SK-N-MC (cell line): ENCODE measurements around the gene PDLIM4.

ENCODE experiments used
- EZH2 ChIP-seq: fragments of 200-600 bp; sonication (generic); IDR thresholded peaks from one replicate; pipeline ENCODE4 v1.6.1; 2017; ENCODE audit warnings: antibody characterized with exemption
- POLR2AphosphoS5 ChIP-seq: IDR thresholded peaks from 2 replicates; pipeline ENCODE4 v1.6.1; 2012; ENCODE audit warnings: mild to moderate bottlenecking, low read depth, low read length, borderline replicate concordance

- no peak for TF ChIP-seq EZH2
- no peak for TF ChIP-seq POLR2AphosphoS5
These were observed 1.8 kb downstream of the PDLIM4 start for GRCh38 chr5:132259069-132259851.
